GM18508 (cell line): ENCODE results near the gene ZNF628.

Experiments used
- ATAC-seq: cut with Tn5 transposase; IDR thresholded peaks from one replicate; pipeline ENCODE4 v1.9.1; 2021; ENCODE audit warnings: moderate number of reproducible peaks; ENCODE audit not compliant: insufficient read depth, unreplicated experiment

ZNF628 gene

DNA sequence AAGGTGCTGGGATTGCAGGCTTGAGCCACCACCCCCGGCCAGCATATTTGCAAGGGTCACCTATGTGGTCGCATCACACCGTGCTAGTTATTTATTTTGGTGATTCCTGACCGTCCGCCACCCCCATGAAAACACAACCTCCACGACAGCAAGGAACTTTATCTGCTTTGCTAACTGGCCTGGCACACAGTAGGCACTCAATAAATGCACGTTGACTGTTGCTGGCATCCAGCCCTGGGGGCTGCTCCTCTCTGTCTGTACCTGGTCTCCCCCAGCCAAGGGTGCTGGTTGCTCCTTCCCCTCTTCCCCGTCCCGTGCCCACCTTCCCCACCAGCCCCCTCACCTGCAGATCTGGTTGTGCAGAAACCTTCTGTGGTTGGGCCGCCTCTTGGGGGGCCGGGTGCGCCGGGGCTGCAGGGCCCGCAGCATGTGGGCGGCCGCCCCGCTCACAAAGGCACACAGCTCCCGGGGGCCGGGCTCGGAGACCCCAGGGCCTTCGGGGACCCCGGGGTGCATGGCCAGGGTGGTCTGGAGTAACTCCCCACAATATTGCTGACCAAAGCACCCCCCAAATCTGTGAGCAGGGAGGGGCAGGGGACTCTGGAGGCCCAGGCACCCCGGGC, 12.3 kb upstream of the ZNF628 start:
- ATAC-seq: no peak

DNA sequence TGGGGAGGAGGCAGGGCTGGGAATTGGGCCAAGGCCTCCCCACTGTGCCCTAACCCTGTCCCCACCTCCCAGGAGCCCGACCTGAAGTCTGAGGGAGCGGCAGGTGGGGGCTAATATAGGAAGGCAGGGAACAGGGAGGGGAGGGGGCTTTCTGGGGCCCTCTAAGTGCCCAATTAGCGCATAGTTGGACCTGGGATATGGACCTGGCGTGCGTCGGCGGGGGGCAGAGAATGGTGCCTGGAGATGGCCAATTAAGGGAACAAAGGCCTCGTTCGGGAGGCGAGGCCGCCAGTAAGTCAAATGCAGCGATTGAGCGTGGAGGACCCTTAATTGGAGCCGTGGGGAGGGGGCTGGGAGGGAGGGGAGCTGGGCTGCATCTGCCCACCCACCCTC, 11.8 kb upstream of the ZNF628 start, which contains the start of gene C19orf85:
C19orf85 (minus strand) TSS at position 90 of the 393 bp plus-strand sequence. CDS start 197 bp downstream, outside the sequence.
- ATAC-seq: no peak

DNA sequence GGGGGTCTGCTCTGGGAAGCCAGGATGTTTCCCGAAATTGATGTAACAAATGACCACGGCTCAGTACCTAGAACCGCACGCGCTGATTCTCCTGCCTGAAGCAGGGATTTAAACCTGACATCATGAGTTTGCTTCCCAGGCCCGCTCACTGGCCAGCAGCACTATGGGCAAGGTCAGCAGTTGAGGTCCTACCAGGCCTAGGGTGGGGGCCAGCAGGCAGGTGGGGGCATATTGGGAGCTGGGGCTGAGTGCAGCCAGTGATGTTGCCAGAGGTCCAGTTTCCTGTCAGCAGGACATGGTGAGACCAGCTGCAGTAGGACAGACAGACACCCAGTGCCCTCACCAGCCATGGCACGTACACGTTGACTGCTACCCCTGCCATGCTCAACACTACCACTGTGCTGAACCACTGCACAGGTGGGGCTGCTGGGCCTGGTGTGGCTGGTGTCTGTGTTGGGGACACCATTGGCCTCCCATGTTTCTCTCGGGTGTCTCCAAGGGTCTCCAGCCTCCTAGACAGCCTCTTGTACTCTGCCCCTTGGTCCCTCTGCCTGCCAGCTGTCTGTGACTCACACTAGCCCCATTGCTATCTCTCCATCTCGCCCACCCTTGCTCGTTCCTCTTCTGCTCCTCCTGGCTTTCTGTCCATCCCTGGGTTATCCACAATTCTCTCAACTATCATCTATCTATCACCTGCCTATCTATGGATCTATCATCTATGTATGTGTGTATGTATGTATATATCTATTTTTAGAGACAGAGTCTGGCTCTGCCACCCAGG, 10.8 kb upstream of the ZNF628 start:
- ATAC-seq: no peak

DNA sequence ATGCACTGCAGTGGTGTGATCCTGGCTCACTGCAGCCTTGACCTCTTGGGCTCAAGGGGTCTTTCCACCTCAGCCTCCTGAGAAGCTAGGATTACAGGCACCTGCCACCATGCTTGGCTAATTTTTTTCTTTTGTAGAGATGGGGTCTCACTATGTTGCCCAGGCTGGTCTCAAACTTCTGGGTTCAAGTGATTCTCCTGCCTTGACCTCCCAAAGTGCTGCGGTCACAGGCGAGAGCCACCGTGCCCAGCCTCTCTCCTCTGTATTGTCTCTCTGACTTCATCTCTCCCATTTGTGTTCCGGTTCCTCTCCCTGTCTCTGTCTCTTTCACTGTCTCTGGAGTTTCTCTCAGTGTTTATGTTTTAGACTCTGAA, 10.2 kb upstream of the ZNF628 start:
- ATAC-seq: no peak

DNA sequence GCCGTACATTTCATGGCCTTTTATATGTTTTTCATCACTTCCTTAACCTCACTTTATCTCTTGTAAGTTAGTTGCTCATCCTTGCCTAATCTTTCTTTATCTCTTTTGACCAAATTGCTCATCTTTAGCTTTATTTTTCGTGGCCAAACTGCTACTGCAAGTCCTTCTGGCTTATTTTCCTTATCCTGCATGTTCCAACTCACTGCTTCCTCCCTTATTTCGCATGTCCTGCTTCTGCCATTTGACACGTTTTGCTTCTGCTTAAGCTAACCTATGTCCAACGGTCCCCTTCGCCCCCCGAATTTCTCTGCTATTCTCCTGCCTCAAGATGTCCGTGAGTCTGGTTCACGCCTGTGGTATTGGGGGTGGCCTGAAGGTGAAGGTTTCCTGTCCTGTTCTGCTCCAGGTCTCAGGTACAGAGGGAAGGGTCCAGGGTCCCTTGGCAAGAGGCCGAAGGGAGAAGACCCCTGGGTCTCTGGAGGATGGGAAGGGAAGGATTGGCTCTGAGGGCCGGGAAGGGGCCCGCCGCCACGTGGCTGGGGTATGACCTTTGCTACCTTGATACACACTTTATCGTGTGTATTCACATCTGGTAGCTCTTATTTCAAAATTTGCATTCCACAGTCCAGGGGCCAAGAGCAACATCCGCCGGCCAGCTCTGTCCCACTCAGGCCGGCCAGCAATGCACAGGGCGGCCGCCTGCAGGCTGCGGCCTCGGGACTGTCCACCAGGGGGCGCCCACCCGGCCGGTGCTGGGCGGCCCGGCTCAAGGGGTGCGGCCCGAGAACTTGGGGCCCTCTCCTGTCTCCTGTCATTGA, 9.0 kb upstream of the ZNF628 start:
- ATAC-seq: no peak

DNA sequence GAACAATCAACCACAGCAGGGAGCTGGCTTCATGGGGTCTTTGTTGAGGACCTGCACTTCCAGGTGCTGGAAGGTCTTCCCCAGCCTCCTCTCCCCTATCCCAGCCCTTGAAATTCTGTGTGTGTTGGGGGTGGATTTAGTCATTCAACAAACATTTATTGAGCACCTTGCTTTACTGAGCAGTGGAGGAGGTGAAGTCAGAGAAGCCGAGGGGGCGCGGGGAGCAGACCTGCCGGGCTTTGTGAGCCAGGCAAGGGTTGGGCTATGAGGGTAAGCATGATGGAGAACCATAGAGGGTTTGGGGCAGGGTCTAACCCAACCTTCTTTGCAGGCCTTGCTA, 8.4 kb upstream of the ZNF628 start:
- ATAC-seq: no peak

DNA sequence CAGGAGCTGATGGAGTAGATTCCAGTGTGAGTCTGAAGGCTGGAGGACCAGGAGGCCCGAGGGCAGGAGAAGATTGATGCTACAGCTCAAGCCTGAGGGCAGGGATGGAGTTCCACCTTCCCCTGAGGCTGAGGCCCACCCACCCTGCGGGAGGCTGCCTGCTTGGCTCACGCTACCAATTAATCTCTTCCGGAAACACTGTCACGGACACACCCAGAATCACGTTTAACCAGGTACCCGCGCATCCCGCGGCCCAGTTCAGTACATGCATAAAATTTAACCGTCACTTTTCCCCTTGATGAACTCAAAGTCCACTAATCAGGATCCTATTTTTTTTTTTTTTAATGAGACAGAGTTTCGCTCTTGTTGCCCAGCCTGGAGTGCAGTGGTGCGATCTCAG, 5.2 kb upstream of the ZNF628 start:
- ATAC-seq: no peak

DNA sequence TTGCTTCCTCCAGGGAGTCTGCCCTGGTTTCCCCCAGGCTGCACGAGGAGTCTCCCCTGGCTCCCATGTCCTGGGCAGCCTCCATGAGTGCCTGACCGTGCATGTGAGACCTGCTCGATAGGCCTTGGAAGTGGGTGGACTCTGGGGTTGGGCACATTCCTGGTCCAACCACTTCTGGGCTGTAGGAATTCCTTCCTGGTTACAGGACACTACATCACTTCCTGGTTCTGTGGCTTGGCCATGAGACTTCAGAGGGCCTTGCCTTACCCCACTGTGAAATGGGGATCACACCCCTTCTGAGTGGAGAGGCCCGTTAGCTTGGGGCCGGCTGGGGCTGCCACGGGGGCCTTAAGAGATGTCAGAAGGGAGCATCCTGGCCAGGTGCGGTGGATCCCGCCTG, 4.0 kb upstream of the ZNF628 start:
- ATAC-seq: no peak

DNA sequence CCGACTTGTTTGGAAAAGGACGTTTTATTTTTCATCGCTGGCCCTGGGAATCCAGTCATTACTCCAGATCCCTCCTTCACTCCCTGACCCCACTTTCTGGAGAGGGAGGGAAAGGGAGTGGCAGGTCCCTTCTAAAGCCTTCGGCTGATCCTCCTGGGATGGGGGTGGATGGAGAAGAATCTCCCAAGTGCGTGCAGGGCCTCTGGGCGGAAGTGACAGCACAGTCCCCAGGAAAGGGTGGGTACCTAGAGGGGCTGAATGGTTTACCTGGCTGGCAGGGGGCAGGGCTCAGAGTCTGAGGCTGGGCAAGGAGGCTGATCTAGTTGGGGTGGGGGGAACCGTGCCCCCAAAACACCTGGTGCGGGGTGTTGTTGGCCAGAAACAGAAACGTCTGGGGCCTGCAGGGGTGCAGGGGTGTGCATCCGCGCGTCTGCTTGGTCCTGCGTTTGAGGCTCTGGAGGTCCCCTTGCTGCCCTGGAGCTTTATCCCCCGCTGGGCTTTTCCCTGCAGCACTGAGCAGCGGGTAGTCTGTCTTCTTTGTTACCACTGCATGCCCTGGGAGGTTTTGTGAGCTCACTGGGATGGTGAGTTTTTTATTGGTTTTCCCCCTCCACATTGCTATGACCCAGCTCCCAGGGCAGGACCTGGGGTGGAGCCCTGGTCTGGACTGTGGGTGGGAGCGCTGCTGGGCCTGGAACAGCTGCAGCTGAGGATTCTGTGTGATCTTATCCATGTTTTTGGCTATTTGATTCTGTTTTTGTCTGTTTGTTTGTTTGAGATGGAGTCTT, 3.0 kb upstream of the ZNF628 start:
- no peak for ATAC-seq

DNA sequence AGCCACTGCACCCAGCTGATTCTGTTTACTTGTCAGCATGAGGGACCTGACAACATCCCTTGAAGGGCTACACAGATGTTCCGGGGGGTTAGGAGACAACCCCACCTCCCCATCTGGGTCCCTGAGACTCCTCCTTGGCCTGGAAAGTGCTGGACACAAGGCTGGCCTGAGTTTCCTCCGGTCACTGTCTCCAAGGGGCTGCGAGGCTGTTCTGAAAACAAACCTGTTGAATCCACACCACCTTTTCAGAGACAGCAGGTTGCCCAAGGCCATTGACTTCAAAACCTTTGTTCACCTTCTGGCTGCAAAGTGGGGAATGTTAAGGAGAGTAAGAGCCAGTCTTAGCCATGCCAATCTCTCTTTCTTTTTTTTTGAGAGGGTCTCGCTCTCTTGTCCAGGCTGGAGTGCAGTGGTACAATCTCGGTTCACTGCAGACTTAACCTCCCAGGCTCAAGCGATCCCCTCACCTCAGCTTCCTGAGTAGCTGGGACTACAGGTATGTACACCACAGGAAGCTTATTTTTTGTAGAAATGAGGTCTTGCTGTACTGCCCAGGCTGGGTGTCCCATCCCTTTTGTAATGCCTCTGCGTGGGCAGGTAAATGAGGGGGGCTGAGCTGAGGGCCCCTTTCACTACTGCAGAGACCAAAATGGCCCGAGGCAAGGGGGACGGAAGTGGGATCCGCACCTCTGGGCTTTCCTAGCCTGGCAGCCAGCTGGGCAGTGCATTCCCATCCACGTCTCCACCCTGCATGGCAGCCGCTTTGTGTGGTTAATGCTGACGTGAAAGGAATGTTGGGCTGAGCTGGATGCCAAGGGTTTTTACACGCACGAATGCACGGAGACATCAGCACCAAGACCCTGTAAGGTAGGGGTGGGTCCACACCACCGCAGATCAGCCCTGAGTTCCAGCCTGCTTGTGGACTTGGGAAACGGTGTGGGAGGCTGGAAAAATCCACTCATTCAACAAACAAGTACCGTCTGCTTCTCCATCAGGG, 1.9 kb upstream of the ZNF628 start:
- ATAC-seq: no peak

DNA sequence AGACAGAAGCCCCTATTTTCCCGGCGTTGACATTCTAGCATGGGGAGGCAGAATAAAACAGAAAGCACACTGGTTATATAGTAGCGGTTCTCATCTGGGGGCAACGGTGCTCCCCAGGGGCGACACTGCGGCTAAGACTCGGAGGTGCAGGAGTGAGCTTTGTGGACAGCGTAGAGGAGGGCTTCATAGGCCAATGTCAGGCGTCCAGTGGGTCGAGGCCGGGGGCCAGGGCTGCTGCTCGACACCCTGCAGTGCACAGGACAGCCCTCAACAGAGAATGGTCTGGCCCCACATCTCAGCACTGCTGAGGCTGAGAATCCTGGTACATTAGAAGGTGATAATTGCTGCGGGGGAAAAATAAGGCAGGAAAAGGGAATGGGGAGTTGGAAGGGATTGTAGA, 1.5 kb downstream of the ZNF628 start:
- ATAC-seq: no peak

DNA sequence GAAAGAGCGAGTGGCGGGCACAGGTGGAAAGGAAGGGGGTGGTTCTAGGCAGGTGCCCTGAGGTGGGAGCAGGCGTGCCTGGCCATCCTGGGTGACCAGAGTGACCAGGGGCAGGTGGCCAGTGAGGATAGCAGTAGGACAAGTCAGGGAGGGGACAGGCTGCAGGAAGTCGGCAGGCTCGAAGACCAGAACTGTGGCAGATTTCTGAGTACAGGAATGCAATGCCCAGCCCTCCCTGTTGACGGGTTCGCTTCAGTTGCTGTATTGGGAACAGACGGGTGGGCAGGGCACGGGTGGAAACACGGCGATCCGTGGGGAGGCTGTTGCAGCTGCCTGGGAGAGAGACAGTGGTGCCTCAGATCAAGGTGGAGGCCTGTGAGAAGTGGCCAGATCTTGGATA, 1.9 kb downstream of the ZNF628 start:
- ATAC-seq: no peak

DNA sequence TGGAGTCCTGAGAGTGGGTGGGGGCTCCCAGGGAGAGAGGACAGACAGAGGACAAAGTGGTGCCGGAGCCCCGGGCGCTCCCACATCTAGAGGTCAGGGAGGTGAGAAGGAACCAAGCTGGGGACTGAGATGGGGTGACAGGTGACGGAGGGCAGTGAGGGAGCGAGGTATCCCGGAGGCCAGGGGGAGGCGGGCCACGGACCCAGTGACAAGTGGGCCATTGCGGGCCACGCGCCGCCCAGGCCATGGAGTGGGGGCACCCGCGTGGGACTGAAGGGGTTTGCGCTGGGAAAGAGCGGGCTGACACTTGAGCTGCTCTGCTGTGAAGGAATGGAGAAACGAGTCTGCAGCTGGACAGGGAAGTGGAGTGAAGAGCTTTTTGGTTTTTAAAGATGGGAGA, 2.6 kb downstream of the ZNF628 start:
- ATAC-seq: no peak

DNA sequence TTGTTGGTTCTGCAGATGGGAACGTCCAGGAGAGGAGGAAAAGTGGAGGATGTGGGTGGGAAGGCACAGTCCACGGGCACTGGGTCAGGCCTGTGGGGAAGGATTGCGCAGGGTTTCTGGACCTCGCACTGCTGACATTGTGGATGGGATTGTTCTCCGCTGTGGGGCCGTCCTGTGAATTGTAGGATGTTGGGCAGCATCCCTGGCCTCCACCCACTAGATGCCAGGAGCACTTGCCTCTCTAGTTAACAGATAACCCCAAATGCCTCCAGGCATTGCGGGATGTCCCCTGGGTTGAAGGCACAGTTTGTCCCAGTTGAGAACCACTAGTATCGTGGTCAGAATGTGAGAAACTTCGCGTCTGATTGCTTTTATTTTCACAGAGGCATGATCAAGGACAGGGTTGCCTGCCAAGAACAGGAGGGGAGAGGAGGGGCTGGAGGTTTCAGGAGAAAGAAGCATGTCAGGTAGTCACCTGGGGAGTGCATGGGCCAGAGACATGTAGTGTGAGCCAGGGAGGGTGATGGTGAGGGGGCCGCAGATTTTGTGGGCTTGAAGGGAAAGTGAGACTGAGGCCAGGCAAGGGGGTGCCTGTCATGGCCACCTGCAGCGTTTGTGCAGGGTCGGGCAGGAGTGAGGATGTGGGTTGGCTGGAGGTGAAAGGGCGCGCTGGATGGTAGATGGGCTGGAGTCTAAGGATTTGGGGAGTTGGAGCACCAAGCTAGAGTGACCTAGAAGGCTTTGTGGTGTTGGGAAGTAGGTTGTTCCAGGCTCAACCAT, 3.2 kb downstream of the ZNF628 start:
- ATAC-seq: no peak

DNA sequence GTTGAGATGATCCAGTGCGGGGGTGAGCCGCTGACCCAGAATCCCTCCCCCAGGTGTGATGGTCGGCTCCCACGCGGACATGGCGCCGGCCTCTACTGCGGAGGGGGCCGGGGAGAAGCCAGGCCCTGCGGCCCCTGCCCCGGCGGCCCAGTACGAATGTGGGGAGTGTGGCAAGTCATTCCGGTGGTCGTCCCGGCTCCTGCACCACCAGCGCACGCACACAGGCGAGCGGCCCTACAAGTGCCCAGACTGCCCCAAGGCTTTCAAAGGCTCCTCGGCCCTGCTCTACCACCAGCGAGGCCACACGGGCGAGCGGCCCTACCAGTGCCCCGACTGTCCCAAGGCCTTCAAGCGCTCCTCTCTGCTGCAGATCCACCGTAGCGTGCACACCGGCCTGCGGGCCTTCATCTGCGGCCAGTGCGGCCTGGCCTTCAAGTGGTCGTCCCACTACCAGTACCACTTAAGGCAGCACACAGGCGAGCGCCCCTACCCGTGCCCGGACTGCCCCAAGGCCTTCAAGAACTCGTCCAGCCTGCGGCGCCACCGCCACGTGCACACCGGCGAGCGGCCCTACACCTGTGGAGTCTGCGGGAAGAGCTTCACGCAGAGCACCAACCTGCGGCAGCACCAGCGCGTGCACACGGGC, 4.9 kb downstream of the ZNF628 start:
- ATAC-seq: no peak

DNA sequence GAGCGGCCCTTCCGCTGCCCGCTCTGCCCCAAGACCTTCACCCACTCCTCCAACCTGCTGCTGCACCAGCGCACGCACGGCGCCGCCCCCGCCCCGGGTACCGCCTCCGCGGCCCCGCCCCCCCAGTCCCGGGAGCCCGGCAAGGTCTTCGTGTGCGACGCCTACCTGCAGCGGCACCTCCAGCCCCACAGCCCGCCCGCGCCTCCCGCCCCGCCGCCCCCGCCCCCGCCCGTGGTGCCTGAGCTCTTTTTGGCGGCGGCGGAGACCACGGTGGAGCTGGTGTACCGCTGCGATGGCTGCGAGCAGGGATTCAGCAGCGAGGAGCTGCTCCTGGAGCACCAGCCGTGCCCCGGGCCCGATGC, 5.4 kb downstream of the ZNF628 start:
- no peak for ATAC-seq

DNA sequence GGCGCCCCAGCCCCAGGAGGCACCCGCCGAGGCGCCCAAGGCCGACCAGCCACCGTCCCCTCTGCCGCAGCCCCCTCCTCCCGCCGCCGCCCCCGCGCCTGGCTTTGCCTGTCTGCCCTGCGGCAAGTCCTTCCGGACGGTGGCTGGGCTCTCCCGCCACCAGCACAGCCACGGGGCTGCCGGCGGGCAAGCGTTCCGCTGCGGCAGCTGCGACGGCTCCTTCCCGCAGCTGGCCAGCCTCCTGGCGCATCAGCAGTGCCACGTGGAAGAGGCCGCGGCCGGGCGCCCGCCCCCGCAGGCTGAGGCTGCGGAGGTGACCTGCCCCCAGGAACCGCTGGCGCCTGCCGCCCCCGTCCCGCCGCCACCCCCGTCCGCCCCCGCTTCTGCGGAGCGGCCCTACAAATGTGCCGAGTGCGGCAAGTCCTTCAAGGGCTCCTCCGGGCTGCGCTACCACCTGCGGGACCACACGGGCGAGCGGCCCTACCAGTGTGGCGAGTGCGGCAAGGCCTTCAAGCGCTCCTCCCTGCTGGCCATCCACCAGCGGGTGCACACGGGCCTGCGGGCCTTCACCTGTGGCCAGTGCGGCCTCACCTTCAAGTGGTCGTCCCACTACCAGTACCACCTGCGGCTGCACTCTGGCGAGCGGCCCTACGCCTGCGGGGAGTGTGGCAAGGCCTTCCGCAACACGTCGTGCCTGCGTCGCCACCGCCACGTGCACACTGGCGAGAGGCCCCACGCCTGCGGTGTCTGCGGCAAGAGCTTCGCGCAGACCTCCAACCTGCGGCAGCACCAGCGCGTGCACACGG, 5.9 kb downstream of the ZNF628 start:
- no peak for ATAC-seq
